H54 (cell line): ENCODE results near the gene AMN.
"Not testable (repeated sequence)": the region's sequence is repeated elsewhere in the genome, so short reads cannot be mapped to it uniquely, and the experiment has no call there.

ENCODE experiments used
- DNase-seq: peaks from one replicate; pipeline ENCODE4 v3.0.0; 2011; ENCODE audit warnings: low spot score, mixed read lengths; ENCODE audit not compliant: insufficient read length
- FAIRE-seq: peaks from 3 replicates; lab custom pipeline; 2011; peaks lifted over from hg19 to GRCh38; lab: Jason Lieb, UNC
- POLR2A ChIP-seq: IDR thresholded peaks from 2 replicates; pipeline ENCODE4 v1.6.1; 2011; ENCODE audit warnings: low read depth, mild to moderate bottlenecking, low read length

AMN gene

GRCh38 chr14:102923925-102924486, 1.5 kb downstream of the AMN start:
- no peak for FAIRE-seq
- TF ChIP-seq POLR2A, result no peak
- no peak for DNase-seq

GRCh38 chr14:102924632-102925588, 2.4 kb downstream of the AMN start:
- FAIRE-seq (no peak), DNase-seq (no peak)
- TF ChIP-seq POLR2A, result no peak

- no peak for TF ChIP-seq POLR2A
- FAIRE-seq (no peak), DNase-seq (no peak)
Observed at GRCh38 chr14:102925646-102926045, 3.2 kb downstream of the AMN start.

- no peak for TF ChIP-seq POLR2A
- no peak for FAIRE-seq
- DNase-seq, result no peak
Observed at GRCh38 chr14:102926104-102926503, 3.6 kb downstream of the AMN start.

- not testable (repeated sequence) for DNase-seq, FAIRE-seq
Observed at GRCh38 chr14:102926840-102927239, 4.4 kb downstream of the AMN start.

- FAIRE-seq (no peak), DNase-seq (no peak)
- TF ChIP-seq POLR2A, result no peak
Observed at GRCh38 chr14:102927346-102927877, 4.9 kb downstream of the AMN start.

- no peak for TF ChIP-seq POLR2A
- no peak for DNase-seq
- no peak for FAIRE-seq
Observed at GRCh38 chr14:102927878-102928411, 5.5 kb downstream of the AMN start.

GRCh38 chr14:102928412-102929240, 6.2 kb downstream of the AMN start:
- no peak for DNase-seq
- FAIRE-seq, result no peak
- no peak for TF ChIP-seq POLR2A

GRCh38 chr14:102929241-102930137, 7.0 kb downstream of the AMN start:
- no peak for TF ChIP-seq POLR2A
- DNase-seq, result no peak
- no peak for FAIRE-seq

GRCh38 chr14:102930138-102930752, 7.8 kb downstream of the AMN start:
- no peak for TF ChIP-seq POLR2A
- FAIRE-seq (no peak), DNase-seq (no peak)

GRCh38 chr14:102930753-102931579, 8.5 kb downstream of the AMN start:
- no peak for TF ChIP-seq POLR2A
- DNase-seq (peak; percentile 89), FAIRE-seq (peak; percentile 80)
